Epithelial cell of proximal tubule (primary cell): ENCODE data around the gene NUDT14. TPM values are rescaled to one million over a fixed set of nuclear protein-coding genes. Genes with fewer than 3 reads are reported as not detected.

ENCODE experiments used
- DNase-seq: peaks from one replicate; pipeline ENCODE4 v3.0.0-alpha.2; 2011; ENCODE audit warnings: low read depth
- H3K4me3 ChIP-seq: 2 replicates; pipeline ENCODE4 v1.5.1; 2011; ENCODE audit warnings: low read depth, mild to moderate bottlenecking, low read length
- CTCF ChIP-seq: conservative IDR thresholded peaks from 2 replicates; pipeline ENCODE4 v1.5.1; 2012; ENCODE audit warnings: low read depth, mild to moderate bottlenecking, low read length
- total RNA-seq: library from RNA; depleted of rRNA; stranded (reverse); fragments of >200 nt; gene quantifications from 2 replicates; pipeline ENCODE4 v1.2.3, GENCODE V29; 2015

Gene NUDT14
- total RNA-seq, 1 donor from 2014 or later: 30.2 TPM

DNA sequence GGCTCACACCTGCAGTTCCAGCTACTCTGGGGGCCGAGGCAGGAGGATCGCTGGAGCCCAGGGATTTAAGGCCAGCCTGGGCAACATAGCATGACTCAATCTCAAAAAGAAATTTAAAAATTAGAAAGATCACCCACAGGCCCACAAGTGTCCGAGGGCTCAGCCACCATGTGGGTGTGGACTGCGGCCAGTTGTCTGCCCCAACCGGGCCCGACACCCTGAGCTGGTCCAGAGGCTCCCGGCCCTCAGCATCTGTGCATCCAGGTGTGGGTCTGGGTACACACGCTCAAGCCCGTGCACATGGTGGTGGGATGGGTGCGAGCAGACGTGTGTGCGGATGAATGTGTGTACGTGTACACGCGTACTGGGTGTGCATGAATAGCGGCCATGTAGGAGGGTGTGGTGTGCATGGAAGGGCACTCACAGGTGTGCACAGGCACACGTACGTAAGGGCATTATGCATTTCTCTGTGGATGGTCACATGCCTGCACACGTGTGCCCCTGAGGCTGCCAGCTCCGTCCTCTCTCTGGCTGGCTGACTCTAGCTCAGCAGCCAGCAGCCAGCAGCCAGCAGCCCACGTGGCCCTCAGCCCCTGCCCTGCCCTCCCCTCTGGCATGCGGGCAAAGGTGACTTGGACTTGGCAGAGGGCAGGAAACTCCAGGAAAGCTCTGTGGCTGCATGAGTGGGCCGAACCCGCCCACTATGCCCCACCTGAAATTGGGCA, 23.3 kb upstream of the NUDT14 start:
- no peak overlapping the region for H3K4me3 ChIP-seq
- peak; percentile 25 for DNase-seq
- no peak for TF ChIP-seq CTCF

GRCh38 chr14:105203701-105204100, 22.6 kb upstream of the NUDT14 start:
- no peak for TF ChIP-seq CTCF

GRCh38 chr14:105203057-105203531, 22.0 kb upstream of the NUDT14 start:
- no peak for DNase-seq
- H3K4me3 ChIP-seq: no peak overlapping the region
- TF ChIP-seq CTCF: peak; percentile 75

More at GRCh38 chr14:105203701-105204100, 22.6 kb upstream of the NUDT14 start:
- no peak overlapping the region for H3K4me3 ChIP-seq
- DNase-seq: no peak

DNA sequence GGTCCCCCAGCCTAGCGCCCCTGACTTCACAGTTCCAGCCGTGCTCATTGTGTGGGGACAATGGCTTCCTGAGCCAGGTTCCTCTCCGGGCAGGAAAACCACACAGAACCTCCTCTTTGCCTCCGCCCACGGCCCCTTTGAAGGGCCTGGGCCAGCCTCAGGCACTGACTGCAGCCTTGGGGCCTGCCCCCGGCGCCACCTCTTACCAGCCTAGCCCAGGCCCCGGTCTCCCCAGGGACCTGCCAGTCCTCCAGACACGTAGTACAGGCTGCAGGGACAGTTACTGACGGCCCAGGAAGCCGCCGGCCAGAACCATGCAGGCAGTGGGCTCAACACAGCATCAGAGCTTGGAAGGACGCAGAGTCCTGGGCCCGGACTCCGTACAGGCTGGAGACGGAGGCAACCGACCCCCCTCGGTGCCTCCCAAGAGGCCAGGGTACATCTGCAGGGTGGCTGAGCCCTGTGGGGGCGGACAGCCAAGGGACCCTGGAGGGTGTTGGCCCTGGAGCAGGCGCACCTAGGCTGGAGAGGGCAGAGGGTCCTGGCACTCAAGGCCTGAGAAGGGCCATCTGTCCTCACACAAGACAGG, 20.9 kb upstream of the NUDT14 start:
- no peak overlapping the region for H3K4me3 ChIP-seq
- no peak for TF ChIP-seq CTCF
- no peak for DNase-seq

GRCh38 chr14:105201156-105201924, 20.2 kb upstream of the NUDT14 start:
- DNase-seq: no peak
- TF ChIP-seq CTCF: peak; percentile 36
- no peak overlapping the region for H3K4me3 ChIP-seq

DNA sequence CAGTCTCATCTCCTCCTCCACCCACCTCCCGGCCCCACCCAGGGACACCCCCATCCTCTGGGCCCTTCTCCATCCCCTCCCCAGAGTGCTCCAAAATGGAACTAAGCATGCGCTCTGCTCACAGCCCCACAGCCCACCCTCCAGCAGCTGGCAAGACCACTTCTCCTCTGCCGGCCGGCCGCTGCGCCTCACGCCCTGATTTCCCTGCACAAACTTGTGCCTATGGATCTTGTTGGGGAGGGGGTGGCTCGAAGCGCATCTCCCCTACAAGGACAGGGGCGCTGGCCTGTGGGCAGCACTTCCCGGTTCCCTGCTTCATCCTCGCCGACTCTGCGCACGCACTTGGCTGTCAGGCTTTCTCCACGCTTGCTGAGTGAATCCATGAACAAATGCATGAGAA, 19.5 kb upstream of the NUDT14 start:
- H3K4me3 ChIP-seq: no peak overlapping the region
- no peak for TF ChIP-seq CTCF
- no peak for DNase-seq
